ENCODE data around the gene NEUROD4.
"Not testable (repeated sequence)": the region's sequence is repeated elsewhere in the genome, so short reads cannot be mapped to it uniquely, and the experiment has no call there.

NEUROD4 gene

DNA sequence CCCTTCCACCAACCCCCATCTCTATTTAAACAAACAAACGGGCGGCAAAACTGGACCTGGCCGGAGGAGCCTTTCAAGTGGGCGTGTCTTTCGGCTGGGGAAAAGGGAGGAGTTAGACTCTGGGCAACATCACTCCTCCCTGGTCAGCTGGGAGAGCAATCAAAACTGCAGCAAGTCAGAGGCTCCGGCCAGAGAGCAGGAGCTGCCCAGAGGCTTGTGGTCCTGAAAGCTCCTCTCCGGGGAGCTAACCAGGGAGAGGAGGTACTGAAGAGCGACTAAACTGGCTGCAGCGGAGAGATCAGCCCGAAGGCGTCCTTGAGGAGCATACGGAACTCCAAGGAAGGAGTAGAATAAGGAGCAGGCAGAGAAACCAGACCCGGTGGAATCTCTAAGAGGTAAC lies at the start of gene NEUROD4:
Gene NEUROD4, plus strand, starts transcription at position 191 of the 400 bp plus-strand sequence. CDS start 6,466 bp downstream, outside the sequence.
- no peak for DNase-seq (ENCODE audit: low read depth in 2 of 2, low spot score in 1 of 2)

GRCh38 chr12:54970741-54971140 lies 49.0 kb upstream of the NEUROD4 start:
- DNase-seq (ENCODE audit: low read depth in 2 of 2, low spot score in 1 of 2): no peak

- no peak for DNase-seq (ENCODE audit: low read depth in 2 of 2, low spot score in 1 of 2)
Observed at GRCh38 chr12:54973556-54973955, 46.2 kb upstream of the NEUROD4 start.

- DNase-seq (ENCODE audit: low read depth in 2 of 2, low spot score in 1 of 2): no peak
Observed at GRCh38 chr12:54974279-54974678, 45.5 kb upstream of the NEUROD4 start.

GRCh38 chr12:54975272-54975671 lies 44.5 kb upstream of the NEUROD4 start:
- DNase-seq (ENCODE audit: low read depth in 2 of 2, low spot score in 1 of 2): no peak

DNA sequence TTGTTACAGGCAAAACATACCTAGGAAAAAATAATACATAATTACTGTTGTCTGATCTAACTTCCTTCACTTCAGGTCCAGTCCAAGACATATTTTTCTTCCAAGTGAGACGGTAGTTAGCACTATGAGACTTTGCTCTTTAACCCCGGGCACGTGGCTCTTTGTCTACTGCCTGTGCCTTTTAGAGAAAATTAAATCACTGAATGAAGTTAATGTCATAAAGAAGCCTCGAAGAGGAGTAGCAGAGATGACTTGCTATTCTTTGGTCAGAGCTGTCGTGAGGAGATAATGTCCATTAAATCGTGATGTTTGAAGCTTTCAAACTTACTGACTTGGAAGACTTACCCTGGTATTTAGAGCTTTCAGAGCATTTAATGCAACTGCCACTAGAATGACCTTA lies 43.9 kb upstream of the NEUROD4 start:
- no peak for DNase-seq (ENCODE audit: low read depth in 2 of 2, low spot score in 1 of 2)

- no peak for DNase-seq (ENCODE audit: low read depth in 2 of 2, low spot score in 1 of 2)
Observed at GRCh38 chr12:54977155-54977554, 42.6 kb upstream of the NEUROD4 start.

DNA sequence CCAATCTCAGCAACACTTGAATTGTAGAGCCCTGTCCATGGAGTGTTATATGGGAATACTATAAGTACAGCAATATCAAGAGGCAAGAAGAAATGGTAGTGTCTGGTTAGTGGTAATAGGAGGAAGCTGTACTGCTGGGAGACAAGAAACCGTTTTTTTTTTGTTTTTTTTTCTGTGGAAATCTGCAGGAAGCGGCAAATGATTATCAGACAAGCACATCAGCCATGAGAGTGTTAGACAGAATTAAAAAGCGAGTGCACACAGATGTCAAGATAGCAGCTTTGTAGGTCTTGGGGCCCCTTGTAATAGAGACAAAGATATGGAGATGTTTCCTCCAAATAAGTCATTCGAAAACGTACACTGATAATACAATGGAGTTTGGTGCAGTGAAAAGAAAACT lies 41.9 kb upstream of the NEUROD4 start:
- no peak for DNase-seq (ENCODE audit: low read depth in 2 of 2, low spot score in 1 of 2)

DNA sequence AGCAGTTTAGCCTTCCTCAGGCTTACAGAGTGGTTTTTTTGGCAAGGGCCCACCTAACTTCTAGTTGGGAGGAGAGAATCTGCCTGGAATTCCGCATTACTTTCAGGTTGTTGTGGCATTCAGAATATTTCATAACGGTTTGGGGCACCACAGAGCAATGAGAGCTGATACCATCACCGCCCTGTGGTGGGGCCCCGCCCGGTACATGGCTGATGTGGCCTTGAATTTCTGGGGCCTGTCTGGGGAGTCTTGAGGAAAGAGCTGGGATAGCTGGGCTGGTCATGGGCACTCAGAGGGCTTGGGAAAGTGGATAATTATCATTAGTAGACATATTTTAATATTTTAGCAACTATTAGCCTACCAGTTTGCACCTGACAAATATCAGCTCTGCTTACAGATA lies 39.4 kb upstream of the NEUROD4 start:
- no peak for DNase-seq (ENCODE audit: low read depth in 2 of 2, low spot score in 1 of 2)

DNA sequence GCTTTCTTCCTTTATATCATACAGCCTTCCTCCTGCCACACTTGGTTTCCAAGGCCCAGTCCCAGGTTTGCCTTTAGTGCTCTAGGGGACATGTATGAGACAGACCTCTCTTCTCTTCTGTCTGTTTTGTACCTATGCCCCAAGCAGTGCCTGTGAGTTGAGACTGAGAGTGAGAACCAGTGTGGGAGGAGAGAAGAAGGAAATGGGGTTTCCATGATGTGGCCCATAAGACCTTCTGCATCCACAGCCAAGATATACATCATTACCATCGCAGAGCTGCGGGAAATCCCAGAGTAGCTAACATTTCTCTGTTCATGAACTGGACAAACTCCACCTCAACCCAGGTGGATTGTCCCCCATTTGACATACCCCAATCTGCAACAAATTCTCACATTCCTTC lies 38.0 kb upstream of the NEUROD4 start:
- DNase-seq (ENCODE audit: low read depth in 2 of 2, low spot score in 1 of 2): peak in 1 of 2 donors; percentile 19

DNA sequence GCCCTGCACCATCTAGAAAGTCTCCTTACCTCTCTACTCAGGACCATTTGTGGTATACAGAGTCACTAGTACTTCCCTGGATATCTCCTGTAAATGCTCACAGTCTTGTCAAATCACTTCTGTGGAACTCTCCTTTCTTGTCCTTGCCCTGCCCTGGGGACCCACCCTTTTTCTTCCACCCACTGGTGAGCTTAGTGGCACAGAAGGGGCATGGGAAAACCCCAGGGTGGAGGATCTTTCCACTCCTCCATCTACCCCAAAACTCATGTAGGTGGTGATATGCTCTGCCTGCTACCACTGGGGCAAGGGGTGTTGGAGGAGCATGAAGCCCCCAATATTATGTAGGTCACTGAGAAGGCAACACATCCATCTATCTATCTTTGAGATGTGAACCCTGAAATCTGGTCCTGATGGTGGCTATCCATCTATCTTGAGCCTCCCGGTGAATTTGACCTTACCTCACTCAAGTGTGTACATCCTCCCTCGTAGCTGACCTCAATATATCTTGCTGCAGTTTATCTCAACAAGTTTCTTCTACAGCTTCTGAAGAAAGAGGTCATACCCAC lies 36.2 kb upstream of the NEUROD4 start:
- peak; percentile 41 to 45 for DNase-seq (ENCODE audit: low read depth in 2 of 2, low spot score in 1 of 2)

DNA sequence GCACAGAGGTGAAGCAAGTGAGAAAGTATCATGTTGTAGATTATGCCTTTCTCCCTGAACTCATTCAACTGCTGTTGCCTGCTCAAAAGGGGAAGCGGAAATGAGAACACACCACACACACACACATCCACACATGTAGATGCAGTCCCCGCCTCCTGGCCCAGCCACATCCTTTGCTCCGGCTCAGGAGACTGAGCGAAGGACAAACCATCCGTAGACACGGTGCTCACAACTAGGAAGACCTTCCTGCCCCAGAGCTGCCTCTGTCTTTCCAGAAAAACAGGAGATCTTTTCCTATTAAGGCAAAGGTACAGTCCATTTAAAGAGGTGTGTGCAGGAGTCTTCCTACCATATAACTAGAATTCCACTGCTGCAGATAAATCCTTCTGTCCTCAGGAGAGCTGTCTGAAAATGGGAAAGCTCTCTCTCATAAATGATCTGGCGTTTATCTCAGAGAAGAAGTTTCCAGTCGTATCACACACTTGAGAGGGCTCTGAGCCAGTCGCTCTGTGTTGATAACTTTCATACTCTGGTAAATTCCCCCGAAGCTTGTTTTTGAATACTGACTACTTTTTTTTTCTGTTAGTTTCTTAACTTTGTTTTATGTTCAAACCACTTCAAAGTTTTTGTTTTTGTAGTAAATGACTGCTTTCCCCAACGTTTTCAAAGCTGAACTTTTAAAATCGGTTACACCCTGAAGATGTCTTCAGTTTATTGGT lies 35.0 kb upstream of the NEUROD4 start, which contains the start of gene TESPA1:
Gene TESPA1, minus strand, starts transcription at position 105 of the 719 bp plus-strand sequence. CDS start 10,200 bp downstream, outside the sequence.
- DNase-seq (ENCODE audit: low read depth in 2 of 2, low spot score in 1 of 2): peak; percentile 65 to 70

GRCh38 chr12:54986773-54987172 lies 33.0 kb upstream of the NEUROD4 start:
- DNase-seq (ENCODE audit: low read depth in 2 of 2, low spot score in 1 of 2): not testable (repeated sequence)

- DNase-seq (ENCODE audit: low read depth in 2 of 2, low spot score in 1 of 2): no peak
Observed at GRCh38 chr12:54987611-54988231, 32.1 kb upstream of the NEUROD4 start.

DNA sequence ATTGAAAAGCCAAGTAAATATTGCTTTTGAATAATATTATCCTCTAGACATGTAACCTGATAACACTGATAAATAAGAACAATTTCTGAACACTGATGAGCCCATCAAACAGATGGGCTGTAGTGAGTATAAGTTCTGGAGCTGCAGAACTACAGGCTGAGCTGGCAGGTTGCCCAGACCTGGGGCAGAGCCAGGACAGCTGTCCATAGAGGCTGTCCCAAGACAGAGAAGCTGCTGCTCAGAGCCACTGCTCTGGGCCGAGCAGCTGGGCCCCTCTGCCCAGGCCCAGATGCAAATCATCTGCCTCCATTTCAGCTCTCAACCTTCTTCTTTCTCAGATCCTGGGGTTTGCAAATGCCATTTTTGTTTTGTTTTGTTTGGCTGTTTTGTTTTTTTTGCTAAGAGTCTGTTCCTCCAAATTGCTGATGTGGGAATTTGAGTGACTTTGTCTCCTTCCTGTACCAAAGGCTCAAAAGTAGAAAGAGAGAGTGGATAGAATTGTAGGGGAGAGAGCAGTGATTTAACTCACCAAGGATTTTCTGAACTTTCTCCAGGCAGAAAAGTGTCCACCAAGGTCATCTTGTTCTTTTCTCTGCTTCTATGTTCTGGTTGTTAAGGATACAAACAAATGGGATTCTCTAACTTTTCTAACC lies 31.2 kb upstream of the NEUROD4 start:
- DNase-seq (ENCODE audit: low read depth in 2 of 2, low spot score in 1 of 2): no peak

DNA sequence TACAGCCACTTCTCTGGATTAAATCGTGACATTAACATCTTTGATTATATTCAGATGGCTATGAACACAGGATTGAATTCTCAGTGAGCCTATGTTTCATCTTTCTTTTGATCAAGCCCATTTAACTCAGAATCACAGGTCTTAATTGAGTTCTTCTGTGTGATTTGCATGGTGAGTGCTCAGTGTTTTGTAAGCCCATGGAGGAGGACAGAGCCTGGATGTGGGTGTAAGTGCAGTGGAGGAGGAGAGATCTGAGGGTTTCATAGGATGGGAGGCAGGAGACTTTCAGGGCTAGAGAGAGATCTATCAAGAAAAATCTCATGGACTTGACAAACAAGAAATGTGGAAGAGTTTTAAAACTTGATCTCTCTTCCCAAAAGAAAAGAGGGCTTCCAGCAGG lies 29.9 kb upstream of the NEUROD4 start:
- no peak for DNase-seq (ENCODE audit: low read depth in 2 of 2, low spot score in 1 of 2)

- DNase-seq (ENCODE audit: low read depth in 2 of 2, low spot score in 1 of 2): no peak
Observed at GRCh38 chr12:54991161-54991990, 28.4 kb upstream of the NEUROD4 start.

DNA sequence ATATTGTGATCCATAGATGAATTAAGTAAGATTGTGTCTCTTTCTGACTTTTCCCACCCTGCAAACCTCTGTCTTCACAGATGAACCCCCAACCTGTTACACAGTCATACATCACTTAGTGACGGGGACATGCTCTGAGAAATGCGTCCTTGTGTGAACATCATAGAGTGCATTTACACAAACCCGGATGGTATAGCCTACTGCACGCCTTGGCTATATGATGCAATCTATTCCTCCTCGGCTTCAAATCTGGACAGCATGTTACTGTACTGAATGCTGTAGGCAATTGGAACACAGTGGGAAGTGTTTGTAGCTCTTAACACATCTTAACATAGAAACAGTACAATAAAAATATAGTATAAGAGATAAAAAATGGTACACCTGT lies 27.8 kb upstream of the NEUROD4 start:
- DNase-seq (ENCODE audit: low read depth in 2 of 2, low spot score in 1 of 2): no peak

- DNase-seq (ENCODE audit: low read depth in 2 of 2, low spot score in 1 of 2): peak; percentile 21 to 26
Observed at GRCh38 chr12:54993181-54993835, 26.5 kb upstream of the NEUROD4 start.

- DNase-seq (ENCODE audit: low read depth in 2 of 2, low spot score in 1 of 2): no peak
Observed at GRCh38 chr12:54996205-54996604, 23.6 kb upstream of the NEUROD4 start.

All from stimulated activated CD8-positive, alpha-beta memory T cell treated with anti-CD3 and anti-CD28 coated beads, Interleukin-4, amount 100 ng/mL, for 4 hours (primary cell).